OCI-LY3 (cell line): ENCODE data around the gene HERC4.

Experiments
- H2AFZ ChIP-seq: fragments of 200-600, 300-600 bp; shearing (Covaris generic); 2 replicates; pipeline ENCODE4 v1.6.0; 2014; ENCODE audit warnings: antibody characterized with exemption, low read depth, low read length
- H3K27ac ChIP-seq: fragments of 200-600, 300-600 bp; sonication (generic); 2 replicates; pipeline ENCODE4 v1.5.1; 2014; ENCODE audit warnings: mild to moderate bottlenecking, low read length, moderate library complexity, mixed read lengths
- H3K27me3 ChIP-seq: fragments of 200-600, 300-600 bp; sonication (generic); 2 replicates; pipeline ENCODE4 v1.6.1; 2014; ENCODE audit warnings: low read depth, low read length, mixed read lengths
- H3K36me3 ChIP-seq: fragments of 200-600, 300-600 bp; sonication (generic); replicated peaks from 2 replicates; pipeline ENCODE3; 2014; ENCODE audit warnings: low read depth, low read length, mixed read lengths
- H3K4me1 ChIP-seq: fragments of 300-600, 200-600 bp; sonication (generic); 2 replicates; pipeline ENCODE4 v1.6.1; 2014; ENCODE audit warnings: low read length, mixed read lengths
- H3K4me2 ChIP-seq: fragments of 200-600, 300-600 bp; sonication (generic); 2 replicates; pipeline ENCODE4 v1.6.1; 2014; ENCODE audit warnings: low read length, mixed read lengths
- H3K4me3 ChIP-seq: fragments of 300-600, 200-600 bp; sonication (generic); 2 replicates; pipeline ENCODE4 v1.5.1; 2014; ENCODE audit warnings: antibody characterized with exemption, mild to moderate bottlenecking, low read length, moderate library complexity
- H3K79me2 ChIP-seq: fragments of 300-600, 200-600 bp; shearing (Covaris generic); 2 replicates; pipeline ENCODE4 v1.6.1; 2014; ENCODE audit warnings: mild to moderate bottlenecking, low read length, mixed read lengths
- H3K9ac ChIP-seq: fragments of 300-600, 200-600 bp; shearing (Covaris generic); 2 replicates; pipeline ENCODE4 v1.6.0; 2014; ENCODE audit warnings: mild to moderate bottlenecking, low read length, moderate library complexity
- H3K9me3 ChIP-seq: fragments of 200-600, 300-600 bp; shearing (Covaris generic); 2 replicates; pipeline ENCODE4 v1.6.1; 2014; ENCODE audit warnings: low read length, mixed read lengths; ENCODE audit not compliant: insufficient read depth
- H4K20me1 ChIP-seq: fragments of 200-600, 300-600 bp; sonication (generic); 2 replicates; pipeline ENCODE4 v1.6.1; 2016; ENCODE audit warnings: low read length, mixed read lengths; ENCODE audit not compliant: insufficient read depth
- EZH2phosphoT487 ChIP-seq: fragments of 200-600 bp; shearing (Covaris generic); IDR thresholded peaks from 2 replicates; pipeline ENCODE4 v1.6.1; 2018; ENCODE audit warnings: antibody characterized with exemption, mixed run types, low read depth
- TF ChIP-seq, protein P1 (sequence below): fragments of 200-600, 300-600 bp; sonication (generic); IDR thresholded peaks from 2 replicates; pipeline ENCODE4 v1.5.1; 2014; ENCODE audit warnings: antibody characterized with exemption, low read length, low read depth

Gene HERC4

DNA sequence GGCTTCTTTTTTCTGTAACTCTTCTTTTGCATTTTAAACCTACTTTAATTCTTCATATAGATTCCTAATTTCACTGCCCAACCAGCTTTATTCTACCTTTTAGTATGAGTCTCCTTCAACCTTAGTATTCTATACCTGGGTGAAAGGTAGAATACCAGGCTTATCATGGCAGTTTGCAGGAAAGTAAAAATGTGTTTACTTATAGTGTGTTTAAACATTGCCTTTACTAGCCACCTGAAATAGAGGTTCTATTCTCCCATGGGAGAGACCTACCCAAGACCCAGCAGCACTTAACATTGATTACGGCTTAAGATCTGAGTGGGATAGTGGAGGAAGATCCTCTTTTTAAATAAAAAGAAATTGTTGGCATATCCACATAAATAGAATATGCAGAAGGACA lies 32.6 kb upstream of the HERC4 start:
- no peaks in the 10 kb centered on the region for H3K9me3 ChIP-seq
- no peak overlapping the region for H3K9ac ChIP-seq
- no peaks in the 10 kb centered on the region for H3K79me2 ChIP-seq
- H3K27ac ChIP-seq, result no peak overlapping the region
- TF ChIP-seq, protein P1, sequence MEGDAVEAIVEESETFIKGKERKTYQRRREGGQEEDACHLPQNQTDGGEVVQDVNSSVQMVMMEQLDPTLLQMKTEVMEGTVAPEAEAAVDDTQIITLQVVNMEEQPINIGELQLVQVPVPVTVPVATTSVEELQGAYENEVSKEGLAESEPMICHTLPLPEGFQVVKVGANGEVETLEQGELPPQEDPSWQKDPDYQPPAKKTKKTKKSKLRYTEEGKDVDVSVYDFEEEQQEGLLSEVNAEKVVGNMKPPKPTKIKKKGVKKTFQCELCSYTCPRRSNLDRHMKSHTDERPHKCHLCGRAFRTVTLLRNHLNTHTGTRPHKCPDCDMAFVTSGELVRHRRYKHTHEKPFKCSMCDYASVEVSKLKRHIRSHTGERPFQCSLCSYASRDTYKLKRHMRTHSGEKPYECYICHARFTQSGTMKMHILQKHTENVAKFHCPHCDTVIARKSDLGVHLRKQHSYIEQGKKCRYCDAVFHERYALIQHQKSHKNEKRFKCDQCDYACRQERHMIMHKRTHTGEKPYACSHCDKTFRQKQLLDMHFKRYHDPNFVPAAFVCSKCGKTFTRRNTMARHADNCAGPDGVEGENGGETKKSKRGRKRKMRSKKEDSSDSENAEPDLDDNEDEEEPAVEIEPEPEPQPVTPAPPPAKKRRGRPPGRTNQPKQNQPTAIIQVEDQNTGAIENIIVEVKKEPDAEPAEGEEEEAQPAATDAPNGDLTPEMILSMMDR, result no peak
- TF ChIP-seq EZH2phosphoT487, result no peak
- H2AFZ ChIP-seq, result no peak overlapping the region
- H3K4me1 ChIP-seq, result peaks cover 3% of the 10 kb centered on the region; the same call in 1 of the 2 replicates
- no peaks in the 10 kb centered on the region for H4K20me1 ChIP-seq
- H3K4me2 ChIP-seq, result no peak overlapping the region
- H3K4me3 ChIP-seq, result no peak overlapping the region
- H3K27me3 ChIP-seq, result no peaks in the 10 kb centered on the region
- no peaks in the 10 kb centered on the region for H3K36me3 ChIP-seq

DNA sequence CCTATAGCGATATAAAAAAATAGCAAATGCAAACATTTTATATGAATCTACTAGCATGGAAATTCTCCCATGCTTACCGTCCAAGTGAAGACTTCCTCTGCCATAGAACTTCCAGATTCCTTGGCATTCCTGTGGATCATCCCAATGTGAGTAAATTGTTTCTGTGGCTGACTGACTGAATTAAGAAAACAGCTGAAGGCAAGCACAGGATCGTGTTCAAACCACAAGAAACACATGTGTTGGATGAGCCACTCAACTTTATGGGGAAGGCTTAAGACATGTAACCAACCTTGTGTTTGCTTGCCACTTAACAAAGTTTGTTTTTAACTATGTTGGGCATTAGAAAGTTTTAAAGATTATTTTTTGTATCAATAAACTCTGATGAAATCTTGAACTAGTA lies 31.6 kb upstream of the HERC4 start:
- no peaks in the 10 kb centered on the region for H4K20me1 ChIP-seq
- no peaks in the 10 kb centered on the region for H3K36me3 ChIP-seq
- H3K4me1 ChIP-seq, result peaks cover 2% of the 10 kb centered on the region; the same call in 1 of the 2 replicates
- TF ChIP-seq, protein P1, result no peak
- TF ChIP-seq EZH2phosphoT487, result no peak
- no peak overlapping the region for H3K4me2 ChIP-seq
- no peak overlapping the region for H2AFZ ChIP-seq
- H3K4me3 ChIP-seq, result no peak overlapping the region
- H3K79me2 ChIP-seq, result no peaks in the 10 kb centered on the region
- no peaks in the 10 kb centered on the region for H3K9me3 ChIP-seq
- no peak overlapping the region for H3K27ac ChIP-seq
- no peak overlapping the region for H3K9ac ChIP-seq
- H3K27me3 ChIP-seq, result no peaks in the 10 kb centered on the region

DNA sequence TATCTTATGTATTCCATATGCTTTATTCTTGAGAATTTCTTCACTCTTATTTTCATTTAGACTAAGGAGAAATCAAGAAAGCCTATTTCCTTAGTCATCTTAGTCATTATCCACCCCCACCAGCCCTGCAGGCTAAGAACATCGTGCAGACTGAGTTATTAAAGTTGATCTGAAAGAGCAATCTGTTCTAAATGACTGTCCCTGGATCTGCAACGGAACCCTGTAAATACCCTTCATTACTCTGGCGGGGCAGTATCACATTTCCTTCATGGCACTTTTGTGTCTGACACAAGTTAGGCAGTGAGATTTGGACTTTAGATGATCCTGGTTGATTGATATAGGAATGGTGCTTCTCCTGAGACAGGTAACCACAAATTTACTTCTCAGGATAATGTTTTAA lies 30.7 kb upstream of the HERC4 start:
- Histone ChIP-seq H3K36me3 (no peaks in the 10 kb centered on the region), H4K20me1 (no peaks in the 10 kb centered on the region), H3K27me3 (no peaks in the 10 kb centered on the region), H2AFZ (0 out of 2 replicates have a peak overlapping the region, but pooled peaks have one; percentile 18), H3K4me1 (no peaks in the 10 kb centered on the region), H3K4me2 (0 out of 2 replicates have a peak overlapping the region, but pooled peaks have one; percentile 3), H3K9me3 (no peaks in the 10 kb centered on the region), H3K27ac (no peak overlapping the region), H3K79me2 (no peaks in the 10 kb centered on the region), H3K9ac (no peak overlapping the region), H3K4me3 (no peak overlapping the region)
- TF ChIP-seq, protein P1, result no peak

DNA sequence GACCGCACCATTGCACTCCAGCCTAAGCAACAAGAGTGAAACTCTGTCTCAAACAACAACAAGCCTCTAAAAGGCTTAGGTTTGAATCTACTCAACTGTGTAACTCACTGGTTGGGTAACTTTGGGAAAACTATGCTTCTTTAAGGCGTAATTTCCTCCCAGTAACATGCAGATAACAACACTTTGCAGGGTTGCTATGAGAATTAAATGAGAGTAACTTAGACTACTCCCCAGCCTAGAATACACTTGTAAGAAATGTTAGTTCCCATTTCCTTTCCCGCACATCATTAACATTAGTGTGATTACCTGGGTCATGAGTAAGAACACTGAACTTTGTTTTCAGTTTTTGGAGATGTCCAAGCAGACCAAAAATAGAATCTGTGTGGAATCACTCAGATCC lies 28.8 kb upstream of the HERC4 start:
- Histone ChIP-seq H3K79me2 (no peaks in the 10 kb centered on the region), H3K4me3 (no peak overlapping the region), H3K27ac (no peak overlapping the region), H4K20me1 (no peaks in the 10 kb centered on the region), H3K9ac (no peak overlapping the region), H3K27me3 (no peaks in the 10 kb centered on the region), H3K9me3 (no peaks in the 10 kb centered on the region), H3K4me2 (no peak overlapping the region), H3K36me3 (no peaks in the 10 kb centered on the region), H2AFZ (no peak overlapping the region), H3K4me1 (no peaks in the 10 kb centered on the region)
- no peak for TF ChIP-seq EZH2phosphoT487
